Measurements from ENCODE around the gene ATP11C. TPM values are rescaled to one million over a fixed set of nuclear protein-coding genes. Genes with fewer than 3 reads are reported as not detected.

The ATP11C gene
- total RNA-seq, 1 experiment from 2014 or later = 38.6 TPM

DNA sequence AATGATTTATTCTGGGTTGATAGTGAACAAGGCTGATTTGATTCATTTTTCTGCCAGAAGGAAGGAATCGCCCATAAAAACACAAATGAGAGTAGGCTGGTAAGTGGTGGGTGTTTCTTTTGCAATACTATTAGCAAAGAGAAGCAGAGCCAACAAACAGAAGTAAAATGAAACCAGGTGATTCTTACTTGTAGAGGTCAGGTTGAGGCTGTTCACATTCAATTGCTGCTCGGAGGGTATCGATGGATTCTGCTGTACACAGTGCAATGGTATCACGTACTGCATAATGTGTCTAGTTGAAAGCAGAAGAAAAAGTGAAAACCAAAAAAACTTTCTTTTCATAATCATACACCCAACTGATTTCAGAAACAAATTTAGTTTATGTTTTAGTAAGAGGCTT is 130.8 kb downstream of the ATP11C start (continued):
- TF ChIP-seq, protein P1, sequence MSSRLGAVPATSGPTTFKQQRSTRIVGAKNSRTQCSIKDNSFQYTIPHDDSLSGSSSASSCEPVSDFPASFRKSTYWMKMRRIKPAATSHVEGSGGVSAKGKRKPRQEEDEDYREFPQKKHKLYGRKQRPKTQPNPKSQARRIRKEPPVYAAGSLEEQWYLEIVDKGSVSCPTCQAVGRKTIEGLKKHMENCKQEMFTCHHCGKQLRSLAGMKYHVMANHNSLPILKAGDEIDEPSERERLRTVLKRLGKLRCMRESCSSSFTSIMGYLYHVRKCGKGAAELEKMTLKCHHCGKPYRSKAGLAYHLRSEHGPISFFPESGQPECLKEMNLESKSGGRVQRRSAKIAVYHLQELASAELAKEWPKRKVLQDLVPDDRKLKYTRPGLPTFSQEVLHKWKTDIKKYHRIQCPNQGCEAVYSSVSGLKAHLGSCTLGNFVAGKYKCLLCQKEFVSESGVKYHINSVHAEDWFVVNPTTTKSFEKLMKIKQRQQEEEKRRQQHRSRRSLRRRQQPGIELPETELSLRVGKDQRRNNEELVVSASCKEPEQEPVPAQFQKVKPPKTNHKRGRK (CRISPR knock-in tag; IDR thresholded peaks at IDR 0.05; ENCODE audit: borderline replicate concordance) = no peak
- TF ChIP-seq EMX1 (CRISPR knock-in tag; IDR thresholded peaks at IDR 0.05) = no peak
- no peak for TF ChIP-seq ZNF425 (CRISPR knock-in tag; conservative IDR thresholded peaks at IDR 0.05)
- no peak for TF ChIP-seq TEAD4 (CRISPR knock-in tag; IDR thresholded peaks at IDR 0.05)
- TF ChIP-seq, protein P2, sequence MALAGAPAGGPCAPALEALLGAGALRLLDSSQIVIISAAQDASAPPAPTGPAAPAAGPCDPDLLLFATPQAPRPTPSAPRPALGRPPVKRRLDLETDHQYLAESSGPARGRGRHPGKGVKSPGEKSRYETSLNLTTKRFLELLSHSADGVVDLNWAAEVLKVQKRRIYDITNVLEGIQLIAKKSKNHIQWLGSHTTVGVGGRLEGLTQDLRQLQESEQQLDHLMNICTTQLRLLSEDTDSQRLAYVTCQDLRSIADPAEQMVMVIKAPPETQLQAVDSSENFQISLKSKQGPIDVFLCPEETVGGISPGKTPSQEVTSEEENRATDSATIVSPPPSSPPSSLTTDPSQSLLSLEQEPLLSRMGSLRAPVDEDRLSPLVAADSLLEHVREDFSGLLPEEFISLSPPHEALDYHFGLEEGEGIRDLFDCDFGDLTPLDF (CRISPR knock-in tag; IDR thresholded peaks at IDR 0.05) = no peak
- TF ChIP-seq ZNF416 (CRISPR knock-in tag; IDR thresholded peaks at IDR 0.05) = no peak
- TF ChIP-seq, protein P3, sequence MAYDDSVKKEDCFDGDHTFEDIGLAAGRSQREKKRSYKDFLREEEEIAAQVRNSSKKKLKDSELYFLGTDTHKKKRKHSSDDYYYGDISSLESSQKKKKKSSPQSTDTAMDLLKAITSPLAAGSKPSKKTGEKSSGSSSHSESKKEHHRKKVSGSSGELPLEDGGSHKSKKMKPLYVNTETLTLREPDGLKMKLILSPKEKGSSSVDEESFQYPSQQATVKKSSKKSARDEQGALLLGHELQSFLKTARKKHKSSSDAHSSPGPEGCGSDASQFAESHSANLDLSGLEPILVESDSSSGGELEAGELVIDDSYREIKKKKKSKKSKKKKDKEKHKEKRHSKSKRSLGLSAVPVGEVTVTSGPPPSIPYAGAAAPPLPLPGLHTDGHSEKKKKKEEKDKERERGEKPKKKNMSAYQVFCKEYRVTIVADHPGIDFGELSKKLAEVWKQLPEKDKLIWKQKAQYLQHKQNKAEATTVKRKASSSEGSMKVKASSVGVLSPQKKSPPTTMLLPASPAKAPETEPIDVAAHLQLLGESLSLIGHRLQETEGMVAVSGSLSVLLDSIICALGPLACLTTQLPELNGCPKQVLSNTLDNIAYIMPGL (CRISPR knock-in tag; IDR thresholded peaks at IDR 0.05) = no peak
- TF ChIP-seq, protein P4, sequence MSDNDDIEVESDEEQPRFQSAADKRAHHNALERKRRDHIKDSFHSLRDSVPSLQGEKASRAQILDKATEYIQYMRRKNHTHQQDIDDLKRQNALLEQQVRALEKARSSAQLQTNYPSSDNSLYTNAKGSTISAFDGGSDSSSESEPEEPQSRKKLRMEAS (CRISPR knock-in tag; IDR thresholded peaks at IDR 0.05) = no peak
- no peak for TF ChIP-seq TEAD1 (CRISPR knock-in tag; IDR thresholded peaks at IDR 0.05)
- TF ChIP-seq E2F5 (CRISPR knock-in tag; IDR thresholded peaks at IDR 0.05) = no peak

DNA sequence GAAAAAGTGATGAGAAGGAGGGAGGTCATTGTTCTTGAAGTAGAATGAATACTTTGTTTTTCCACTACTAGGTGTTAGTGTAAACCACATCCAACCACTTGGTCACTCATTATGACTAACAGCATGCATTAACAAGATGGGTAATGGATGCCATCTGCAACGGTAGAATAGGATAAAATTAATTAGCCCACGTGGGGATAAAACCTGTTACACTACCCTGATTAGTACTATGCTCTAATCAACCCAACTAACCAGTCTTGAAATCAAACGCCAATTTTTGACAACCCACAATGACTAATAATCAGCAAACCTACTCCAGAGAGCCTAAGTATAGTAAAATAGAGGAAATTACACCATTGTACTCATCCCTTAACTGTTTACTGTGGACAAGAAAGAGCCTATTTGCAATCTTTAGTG is 131.4 kb downstream of the ATP11C start:
- Mint-ChIP-seq H3K4me1 (peaks cover 3% of the 10 kb centered on the region), H3K36me3 (peaks cover 6% of the 10 kb centered on the region), H3K4me3 (no peak overlapping the region), H3K9me3 (no peaks in the 10 kb centered on the region), H3K27me3 (ENCODE audit: low read depth) (no peaks in the 10 kb centered on the region), H3K27ac (no peak overlapping the region)
- TF ChIP-seq PREB (CRISPR knock-in tag; IDR thresholded peaks at IDR 0.05; ENCODE audit: borderline replicate concordance) (no peak), EMX1 (CRISPR knock-in tag; IDR thresholded peaks at IDR 0.05) (no peak)
- POLR2A ChIA-PET = no interaction called here
- DNase-seq (ENCODE audit: low spot score) (no peak), ATAC-seq (no peak)
- CTCF ChIA-PET = no interaction called here

DNA sequence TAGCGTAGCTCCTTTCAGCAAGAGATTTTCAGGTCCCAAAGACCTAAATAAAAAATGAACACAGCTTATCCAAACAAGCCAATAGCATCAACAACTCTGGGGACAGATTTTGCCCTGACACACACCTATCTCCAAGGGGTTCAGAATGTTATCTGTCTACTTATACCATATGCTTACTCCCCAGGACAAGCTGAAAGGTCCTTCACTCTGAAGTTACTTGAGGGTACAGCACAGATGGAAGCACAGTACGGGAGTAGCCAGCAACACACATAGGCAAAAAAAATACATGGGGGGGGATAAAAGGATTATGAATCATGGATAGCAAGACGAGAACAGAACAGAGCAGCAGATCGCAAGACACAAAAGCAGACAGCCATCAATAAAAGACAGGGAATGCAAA is 134.2 kb downstream of the ATP11C start:
- H3K4me1 Mint-ChIP-seq = peaks cover 3% of the 10 kb centered on the region
- ATAC-seq (no peak), DNase-seq (ENCODE audit: low spot score) (no peak)
- no peaks in the 10 kb centered on the region for H3K27me3 Mint-ChIP-seq (ENCODE audit: low read depth)
- no peak for TF ChIP-seq ZNF219 (CRISPR knock-in tag; IDR thresholded peaks at IDR 0.05; ENCODE audit: borderline replicate concordance)
- no peak for TF ChIP-seq PREB (CRISPR knock-in tag; IDR thresholded peaks at IDR 0.05; ENCODE audit: borderline replicate concordance)
- POLR2A ChIA-PET = no interaction called here
- no peak overlapping the region for H3K4me3 Mint-ChIP-seq
- CTCF ChIA-PET = no interaction called here
- H3K9me3 Mint-ChIP-seq = no peaks in the 10 kb centered on the region
- no peak overlapping the region for H3K27ac Mint-ChIP-seq
- peaks cover 10% of the 10 kb centered on the region for H3K36me3 Mint-ChIP-seq

All from WTC11 (cell line).